Astrocyte of the hippocampus (primary cell): ENCODE results near the gene SDC3.

Experiments used
- DNase-seq: peaks from one replicate; pipeline ENCODE4 v3.0.0; 2011; ENCODE audit warnings: low read depth, low spot score

Gene SDC3

DNA sequence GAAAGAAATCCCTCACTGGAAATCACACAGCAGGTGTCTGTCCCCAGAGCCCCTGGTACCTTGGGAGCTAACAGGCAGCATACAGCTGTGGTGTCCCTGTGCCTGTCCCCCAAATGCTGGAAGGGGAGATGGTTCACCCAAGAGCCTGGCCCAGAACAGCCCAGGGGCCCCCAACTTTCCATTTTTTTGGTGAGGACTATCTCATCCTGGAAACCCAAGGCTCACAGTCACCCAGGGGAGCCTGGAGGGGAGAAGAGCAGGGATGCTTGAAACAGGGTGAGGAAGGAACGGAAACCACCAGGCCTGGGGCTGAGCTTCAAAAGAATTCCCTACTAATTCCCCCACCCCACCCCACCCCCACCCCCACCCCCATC lies 3.6 kb downstream of the SDC3 start:
- DNase-seq = no peak

DNA sequence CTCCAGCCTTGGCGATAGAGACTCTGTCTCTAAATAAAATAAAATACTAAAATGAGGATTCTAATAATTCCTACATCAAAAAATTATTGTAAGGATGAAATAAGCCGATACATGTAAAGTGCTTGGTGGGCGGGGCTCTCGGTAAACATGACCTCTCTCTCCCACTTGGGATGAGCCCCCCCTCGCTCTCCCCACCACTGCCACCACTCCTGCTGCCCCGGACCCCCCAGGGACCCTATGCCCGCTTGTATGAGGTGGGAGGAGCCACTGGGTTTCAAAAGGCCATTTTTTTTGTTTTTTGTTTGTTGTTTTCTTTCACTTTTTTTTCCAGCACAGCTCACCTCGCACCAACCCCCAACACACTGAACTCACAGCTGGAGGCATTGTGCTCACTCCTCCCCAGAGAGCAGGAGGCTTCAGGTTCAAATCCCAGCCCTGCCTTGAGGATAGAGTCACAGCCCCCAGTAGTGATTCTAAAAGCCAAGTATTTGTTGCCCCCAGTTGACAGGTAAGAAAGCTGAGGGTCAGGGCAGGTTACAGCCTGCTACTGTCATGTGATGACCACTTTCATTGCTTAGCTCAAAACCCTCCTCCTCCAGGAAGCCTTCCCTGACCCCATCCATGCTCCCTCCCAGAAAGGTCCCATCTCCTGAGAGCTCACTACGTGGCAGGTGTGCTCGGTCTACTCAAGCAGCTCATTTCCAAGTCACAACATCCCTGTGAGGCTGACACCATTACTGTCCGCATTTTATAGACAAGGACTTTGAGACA lies 4.2 kb downstream of the SDC3 start:
- no peak for DNase-seq

DNA sequence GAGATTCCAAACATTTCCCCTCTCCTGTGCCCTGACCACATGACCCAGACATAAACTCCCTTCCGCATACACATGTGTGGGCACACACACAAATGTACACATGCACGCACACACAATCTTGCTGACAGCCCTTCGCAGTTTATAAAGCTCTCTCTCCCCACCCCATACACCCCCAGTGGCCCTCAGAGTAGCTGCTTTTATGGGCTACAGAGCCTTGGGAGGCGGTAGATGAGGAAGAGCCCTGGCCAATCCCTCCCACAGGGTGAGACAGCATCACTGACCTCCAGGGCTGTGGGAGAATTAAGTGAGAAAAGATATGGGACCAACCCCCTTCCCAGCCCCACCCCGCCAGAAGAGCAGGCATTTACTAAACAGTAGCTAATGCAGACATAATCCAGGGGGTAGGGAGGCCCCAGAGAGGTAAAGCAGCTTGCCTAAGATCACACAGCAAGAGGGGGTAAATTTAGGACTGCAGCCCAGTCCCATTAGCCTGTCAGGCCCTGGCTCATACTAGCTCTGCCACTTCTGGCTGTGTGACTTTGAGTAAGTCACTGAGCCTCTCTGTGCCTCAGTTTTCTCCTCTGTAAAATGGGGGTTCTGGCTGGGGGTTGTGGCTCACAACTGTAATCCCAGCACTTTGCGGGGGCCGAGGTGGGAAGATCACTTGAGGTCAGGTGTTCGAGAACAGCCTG lies 5.1 kb downstream of the SDC3 start:
- DNase-seq = no peak

DNA sequence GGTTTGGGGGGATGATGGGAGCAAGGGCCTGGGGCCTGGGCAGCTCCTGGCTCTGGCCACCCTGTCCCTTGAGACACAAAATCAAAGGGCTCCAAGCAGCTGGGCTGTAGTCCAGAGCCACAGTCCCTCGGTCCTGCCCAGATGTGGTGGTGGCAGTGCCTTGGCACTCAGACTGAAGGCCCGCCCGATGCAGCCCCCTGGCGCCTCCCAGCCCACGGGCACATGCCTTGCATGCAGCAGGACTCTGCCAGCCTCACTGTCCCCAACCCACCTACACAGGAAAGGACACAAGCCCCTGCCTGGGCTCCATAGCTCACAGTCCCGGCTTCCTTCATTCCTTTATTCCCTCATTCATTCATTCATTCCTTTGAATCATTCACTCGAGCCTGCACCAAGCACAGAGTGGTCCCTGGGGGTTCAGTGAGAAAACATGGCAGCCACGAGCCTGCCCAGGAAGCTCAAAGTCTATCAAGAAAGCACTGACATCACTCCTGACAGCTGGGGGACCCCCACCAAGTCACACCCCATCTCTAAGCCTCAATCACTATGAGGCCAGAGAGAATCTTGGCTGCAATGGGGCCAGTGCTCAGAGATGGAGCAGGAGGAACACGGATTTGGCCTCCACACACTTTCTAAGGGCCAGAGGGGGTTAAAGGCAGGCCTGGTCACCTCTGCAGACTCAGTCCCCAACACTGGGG lies 5.8 kb downstream of the SDC3 start:
- DNase-seq = no peak

DNA sequence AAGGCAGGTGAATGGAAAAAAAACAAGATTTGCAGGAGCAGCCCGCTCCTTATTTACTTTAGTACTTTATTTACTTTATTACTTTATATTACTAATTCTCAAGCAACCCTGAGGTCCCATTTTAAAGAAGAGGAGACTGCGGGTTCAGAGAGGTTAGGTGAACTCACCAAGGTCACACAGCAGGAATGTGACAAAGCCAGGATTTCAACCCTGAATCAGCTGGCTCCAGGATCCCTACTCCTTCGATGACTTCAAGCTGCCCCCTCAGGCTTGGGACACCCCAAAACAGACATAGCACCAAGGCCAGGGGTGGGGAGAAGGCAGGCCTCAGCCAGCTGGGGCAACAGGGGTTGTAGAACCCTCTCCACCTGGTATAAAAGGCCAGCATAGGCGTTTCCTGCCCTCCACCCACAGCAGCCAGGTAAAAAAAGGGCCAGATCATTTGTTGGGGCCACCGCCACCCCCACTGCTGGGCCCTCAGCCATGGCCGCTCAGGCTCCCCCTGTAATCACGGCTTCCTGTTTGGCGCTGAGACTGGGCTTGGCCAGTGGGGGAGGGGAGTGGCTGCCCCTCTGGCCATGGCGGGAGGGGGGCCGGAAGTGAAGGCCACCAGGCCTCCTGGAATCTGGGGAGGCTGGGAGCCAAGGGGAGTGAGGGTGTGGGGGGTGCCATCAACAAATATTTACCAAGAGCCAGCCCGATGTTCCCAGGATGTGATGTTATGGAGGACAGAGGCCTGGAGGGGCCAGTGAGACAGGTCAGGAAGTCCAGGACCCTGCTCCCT lies 6.6 kb downstream of the SDC3 start:
- DNase-seq = no peak

DNA sequence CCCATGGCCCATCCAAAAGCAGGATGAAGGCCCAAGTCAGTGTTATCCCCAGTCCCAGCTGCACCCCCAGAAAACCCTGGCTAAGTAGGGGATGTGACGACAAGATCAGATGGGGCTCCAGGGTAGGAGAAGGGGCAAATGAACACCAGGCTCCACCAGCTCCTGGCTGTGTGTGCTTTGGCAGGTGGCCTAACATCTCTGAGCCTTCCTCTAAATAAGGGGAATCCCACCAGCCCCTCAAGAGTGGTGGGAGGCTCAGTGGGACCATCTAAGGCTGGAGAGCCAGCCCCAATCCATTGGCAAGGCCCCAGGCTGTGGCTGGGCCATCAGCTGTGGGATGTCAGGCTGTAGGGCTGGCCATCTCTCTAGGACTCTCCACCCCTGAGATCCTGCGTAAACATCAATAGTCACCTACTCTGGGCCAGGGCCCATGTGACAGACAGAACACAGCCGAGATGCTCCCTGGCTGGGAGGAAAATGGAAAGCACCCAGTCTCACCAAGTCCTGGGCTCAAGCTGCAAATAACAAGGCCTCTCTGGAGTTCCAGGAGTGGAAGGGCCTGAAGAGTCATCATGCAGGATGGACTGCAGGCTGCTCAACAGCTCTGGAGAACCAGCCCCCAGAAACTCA lies 7.5 kb downstream of the SDC3 start:
- no peak for DNase-seq

DNA sequence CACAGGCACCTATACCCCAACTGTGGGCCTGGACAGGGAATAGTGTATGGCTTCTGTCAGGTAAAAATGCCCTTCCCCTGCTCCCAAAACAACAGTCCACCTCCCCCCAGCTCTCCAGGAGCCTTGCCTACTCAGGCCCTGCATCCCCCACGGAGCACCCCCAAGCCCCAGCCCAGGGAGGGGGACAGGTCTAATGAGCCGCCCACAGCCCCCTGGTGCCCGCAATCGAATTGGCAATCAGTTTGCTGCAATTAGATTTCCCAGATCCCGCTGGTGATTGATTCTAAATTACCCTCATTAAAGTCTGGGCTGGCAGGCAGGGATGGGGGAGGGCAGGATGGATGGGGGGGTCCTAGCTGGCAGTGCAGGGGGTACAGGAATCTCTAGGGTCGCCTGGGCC lies 8.1 kb downstream of the SDC3 start:
- DNase-seq = no peak

DNA sequence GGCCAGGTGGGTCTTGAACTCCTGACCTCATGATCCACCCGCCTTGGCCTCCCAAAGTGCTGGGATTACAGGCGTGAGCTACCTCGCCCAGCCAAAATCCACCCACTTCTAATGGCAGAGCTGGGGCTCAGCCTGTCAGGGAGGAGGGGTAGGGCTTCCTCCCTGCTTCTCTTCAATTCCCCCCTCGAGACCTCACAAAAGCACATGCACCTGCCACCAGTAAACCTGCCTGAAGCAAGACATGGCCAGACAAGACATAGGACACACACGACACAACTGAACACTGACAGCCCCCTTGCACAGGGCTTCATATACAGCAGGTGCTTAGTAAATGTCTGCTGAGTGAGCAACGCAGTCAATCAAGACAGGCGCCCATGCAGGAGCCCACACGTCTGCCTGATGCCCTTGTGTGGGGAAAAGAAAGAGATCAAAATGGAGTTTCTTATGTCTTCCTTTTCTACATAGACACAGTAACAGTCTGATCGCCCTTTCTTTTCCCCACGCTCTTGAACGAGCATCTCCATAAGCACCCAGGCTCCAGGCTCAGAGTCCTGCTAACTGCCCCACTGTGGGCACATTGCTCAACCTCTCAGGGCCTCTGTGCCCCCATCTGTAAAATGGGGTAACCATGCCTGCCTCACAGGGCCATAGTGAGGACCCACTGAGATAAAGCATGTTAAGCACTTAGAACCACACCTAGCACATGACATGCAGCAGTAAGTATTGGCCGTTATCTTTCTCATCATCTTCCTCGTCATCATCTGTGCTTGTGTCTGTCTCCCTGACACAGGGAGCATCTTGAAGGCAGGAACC lies 8.8 kb downstream of the SDC3 start:
- DNase-seq = no peak

DNA sequence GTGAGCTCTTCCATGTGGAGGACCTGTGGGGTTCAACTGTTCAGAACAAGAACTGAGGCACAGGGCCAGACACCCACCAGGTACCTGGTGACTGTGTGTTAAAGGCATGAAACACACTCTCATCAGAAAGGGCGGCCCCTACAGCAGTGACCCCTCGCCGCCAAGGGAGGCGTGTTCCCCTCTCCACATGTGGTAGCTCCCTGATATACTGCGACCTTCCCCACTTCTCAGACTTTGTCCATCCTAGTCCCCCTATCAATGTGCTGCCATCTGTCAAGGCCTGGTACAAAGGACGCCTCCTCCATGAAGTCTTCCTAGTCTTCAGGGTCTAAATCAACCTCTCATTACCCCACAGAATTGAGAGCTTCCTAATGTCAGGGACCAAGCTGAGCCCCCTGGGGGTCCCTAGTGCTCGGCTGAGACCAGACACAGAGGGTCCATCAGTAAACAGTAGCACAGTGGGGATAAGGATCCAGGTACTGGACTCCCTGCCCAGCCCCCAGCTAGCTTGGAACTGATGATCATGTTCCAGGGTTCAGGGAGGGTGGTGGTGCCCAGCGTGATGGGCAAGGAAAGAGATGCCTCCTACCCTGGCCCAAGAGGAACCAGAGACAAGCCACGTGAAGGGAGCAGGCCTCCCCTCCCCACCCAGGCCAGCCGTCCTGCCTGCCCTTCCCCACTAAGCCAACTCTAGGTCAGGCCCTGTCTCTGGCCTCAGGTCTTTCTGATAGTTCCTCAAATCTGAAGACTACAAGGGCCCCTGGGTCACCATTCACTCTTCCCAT lies 10.3 kb downstream of the SDC3 start:
- DNase-seq = no peak

DNA sequence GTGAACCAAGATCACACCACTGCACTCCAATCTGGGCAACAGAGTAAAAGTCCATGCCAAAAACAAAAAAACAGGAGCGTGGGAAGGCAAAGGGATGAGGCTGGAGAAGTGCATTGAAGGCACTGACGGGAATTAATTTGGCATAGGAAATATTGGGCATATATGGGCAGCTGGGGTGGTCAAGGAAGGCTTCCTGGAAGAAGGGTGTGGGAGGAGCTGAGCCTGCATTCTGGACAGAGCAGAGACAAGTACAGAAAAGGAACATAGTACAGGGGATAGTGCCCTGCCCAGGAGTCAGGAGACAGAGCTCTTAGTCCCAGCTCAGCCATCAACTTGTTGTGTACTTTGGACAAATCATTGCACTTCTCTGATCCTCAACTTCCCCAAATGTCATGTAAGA lies 11.7 kb downstream of the SDC3 start:
- DNase-seq = no peak

DNA sequence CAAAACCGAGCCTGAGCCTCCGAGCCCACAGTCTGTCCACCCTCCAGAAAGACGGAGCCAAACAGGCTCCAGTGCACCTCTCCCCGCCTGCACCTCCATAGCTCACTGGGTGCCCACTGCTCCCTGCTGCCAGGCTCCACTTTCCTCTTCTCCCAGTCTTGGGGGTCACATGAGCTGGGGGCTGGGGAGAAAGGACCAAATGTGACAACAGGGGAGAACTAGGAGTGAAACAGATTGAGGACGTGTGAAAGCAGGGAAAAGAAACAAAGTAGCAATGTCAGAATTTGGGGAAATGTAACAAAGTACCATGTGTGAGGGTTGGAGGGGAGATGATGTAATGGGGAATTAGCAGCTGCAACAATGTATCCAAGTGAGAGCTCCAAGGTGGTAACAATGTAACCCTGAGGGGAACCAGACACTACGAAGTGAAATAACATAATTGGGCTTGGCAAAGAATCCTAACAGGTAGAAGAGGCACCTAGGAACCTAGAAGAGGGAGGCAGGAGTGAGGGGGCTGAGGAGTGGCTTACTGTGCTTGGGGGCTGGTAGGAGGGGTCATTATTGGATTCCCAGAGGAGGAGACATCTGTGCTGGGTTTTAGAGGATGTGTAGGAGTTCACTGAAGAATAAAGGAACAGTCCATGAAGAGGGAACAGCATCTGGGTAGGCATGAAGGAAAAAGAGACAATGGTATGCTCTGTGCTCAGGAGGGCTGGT lies 12.5 kb downstream of the SDC3 start:
- no peak for DNase-seq

DNA sequence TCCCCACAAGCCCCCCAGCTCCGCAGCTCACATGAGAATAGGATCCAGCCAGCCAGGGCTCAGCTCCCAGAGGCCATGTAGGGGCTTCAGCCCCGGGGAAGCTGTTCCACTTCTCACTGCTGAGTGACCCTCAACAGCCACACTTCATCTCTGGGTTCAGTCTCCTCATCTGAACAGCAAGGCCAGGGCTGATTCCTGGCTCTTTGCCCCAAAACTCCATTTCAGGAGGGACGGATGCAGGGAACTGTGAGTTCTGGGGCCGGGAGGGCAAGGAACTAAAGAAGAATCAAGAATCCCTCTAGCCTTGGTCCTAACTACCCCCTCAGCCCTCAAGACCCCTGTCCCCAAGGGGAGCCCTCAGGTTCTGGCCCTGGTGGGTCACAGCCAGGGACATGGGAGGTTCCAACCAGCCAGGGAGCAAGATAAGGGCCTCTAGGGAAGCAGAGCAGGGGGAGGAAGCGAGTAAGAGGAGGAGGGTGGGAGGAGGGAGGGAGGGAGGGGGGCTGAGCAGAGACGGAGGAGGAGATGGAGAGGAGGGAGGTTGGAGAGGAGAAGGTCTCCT lies 13.1 kb downstream of the SDC3 start:
- no peak for DNase-seq

DNA sequence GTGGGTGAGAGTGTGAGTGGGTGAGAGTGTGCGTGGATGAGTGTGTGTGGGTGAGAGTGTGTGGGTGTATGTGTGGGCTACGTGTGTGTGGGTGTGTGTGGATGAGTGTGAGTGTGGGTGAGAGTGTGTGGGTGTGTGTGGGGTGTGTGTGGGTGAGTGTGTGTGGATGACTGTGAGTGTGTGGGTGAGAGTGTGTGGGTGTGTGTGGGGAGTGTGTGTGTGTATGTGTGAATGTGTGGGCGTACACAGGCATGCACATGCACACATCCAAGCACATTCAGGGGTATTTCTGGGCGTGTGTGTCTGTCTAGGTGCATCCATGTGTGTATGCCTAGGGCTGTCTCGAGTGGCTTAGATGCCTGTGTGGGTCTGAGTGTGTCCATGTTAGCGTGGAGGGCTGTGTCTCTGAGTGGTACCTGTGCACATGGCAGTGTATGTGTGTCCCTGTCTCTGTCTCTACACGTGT lies 14.0 kb downstream of the SDC3 start:
- no peak for DNase-seq

DNA sequence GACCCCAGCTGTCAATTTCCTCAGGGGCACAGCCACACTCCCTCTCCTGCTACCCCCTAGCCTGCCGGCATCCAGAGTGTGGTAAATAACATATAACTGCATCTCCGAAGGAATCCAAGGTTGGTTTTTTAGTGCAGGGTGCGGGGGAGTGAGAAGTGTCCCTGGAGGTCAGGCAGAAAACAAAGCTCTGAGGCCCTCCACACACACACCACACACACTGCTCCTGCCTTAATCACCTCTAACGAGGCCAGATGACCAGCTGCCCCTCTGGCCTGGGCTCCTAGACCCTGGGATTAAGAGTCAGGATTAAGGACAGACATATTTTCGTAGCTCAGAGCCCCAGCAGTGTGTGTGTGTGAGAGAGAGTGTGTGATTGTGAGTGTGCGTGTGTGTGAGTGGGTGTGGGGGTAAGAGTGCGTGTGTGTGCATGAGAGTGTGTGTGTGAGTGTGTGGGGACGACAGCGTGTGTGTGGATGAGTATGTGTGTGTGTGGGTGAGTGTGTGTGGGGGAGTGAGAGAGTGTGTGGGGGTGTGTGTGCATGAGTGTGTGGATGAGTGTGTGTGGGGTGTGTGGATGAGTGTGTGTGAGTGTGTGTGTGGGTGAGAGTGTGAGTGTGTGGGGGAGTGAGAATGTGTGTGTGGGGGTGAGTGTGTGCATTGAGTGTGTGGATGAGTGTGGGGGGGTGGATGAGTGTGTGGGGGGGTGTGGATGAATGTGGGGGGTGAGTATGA lies 14.6 kb downstream of the SDC3 start:
- DNase-seq = no peak

DNA sequence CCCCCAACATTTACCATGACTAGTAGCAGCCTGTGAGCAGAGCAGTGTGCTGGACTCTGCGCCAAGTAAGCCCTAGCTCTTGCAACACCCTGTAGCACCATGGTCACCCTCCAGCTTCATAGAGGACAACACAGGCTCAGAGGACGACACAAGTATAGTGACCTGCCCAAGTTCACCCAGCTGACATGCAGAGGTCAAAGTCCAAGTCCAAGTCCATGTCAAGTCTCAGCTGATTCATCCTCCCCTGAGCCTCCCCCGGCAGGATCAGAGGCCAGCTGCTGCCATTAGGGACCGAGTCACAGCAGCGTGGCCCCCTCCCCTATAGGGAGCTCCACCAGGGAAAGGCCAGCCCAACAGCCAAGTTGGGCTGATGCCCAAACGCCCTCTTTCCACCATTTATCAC lies 15.9 kb downstream of the SDC3 start:
- no peak for DNase-seq

DNA sequence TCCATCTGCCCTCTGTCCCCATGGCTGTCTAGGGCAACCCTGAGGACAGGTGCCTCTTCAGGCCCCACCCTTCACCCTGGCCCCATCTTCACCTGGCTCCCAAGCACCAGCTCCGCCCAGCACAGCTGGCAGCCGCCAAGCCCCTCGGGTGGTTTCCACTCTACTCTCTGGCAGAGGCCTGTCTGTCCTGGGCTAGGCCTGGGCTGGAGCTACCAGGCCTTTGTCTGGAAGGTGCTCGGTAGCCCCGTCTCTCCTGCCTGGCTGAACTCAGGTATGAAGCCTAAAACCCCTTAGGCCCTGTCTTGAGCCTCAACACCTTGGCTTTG lies 17.4 kb downstream of the SDC3 start:
- DNase-seq = no peak

DNA sequence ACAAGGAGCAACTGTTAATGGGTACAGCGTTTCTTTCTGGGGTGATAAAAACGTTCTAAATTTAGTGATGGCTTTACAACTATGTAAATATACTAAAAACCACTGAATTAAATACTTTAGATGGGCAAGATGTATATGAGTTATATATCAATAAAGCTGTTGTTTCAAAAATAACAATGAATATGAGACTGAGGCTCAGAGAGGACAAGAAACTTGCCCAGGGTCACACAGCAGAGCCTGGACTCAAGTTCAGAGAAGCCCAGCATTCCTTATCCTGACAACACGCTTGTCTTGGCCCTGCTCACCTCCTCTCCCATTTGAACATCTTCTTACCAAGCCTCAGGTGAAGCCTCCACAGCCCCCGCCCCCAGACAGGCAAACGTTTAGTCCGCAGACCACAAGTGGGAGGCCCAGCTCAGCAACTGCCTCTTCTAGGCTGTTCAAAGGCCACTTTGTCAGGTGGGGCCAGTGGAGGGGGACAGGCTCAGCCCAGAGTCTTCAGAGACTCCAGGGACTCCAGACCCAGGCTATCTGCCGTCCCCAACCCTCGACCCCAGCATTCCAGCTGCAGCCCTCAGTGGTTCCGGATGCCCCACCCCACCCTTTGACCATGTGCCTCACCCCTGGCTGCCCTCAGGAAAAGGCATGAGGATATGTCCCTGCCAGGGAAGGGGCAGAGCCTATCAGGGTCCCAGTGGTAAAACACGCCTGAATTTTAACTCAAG lies 17.9 kb downstream of the SDC3 start:
- no peak for DNase-seq

DNA sequence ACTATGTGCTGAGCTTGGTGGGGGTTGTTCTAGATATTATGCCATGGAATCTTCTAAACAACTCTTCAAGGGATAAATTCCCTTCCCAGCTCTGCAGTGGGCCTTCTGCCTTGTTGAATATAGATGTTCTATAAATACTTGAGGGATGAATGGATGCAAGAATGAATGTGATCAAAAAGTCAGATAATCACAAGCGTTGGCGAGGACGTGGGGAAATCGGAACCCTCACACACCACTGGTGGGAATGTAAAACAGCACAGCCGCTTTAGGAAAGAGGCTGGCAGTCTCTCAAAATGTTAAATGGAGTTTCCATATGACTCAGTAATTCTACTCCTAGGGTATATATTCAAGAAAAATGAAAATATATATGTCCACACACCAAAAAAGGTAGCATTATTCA lies 19.0 kb downstream of the SDC3 start:
- DNase-seq = no peak
